Cardiac fibroblast (primary cell): ENCODE results near the gene AATK.

Experiments
- DNase-seq, 2 donors: peaks; one replicate each; pipeline versions ENCODE4 v3.0.0 to v3.0.0-alpha.2; 2010; ENCODE audit warnings: low read depth in 2 of 2
- H3K4me3 ChIP-seq, 2 donors: replicated peaks in 1 of 2; 1 replicate in 1 of 2; 2 replicates in 1 of 2; pipeline ENCODE4 v1.5.1; 2011; ENCODE audit warnings: low read depth in 2 of 2, low read length in 2 of 2, mild to moderate bottlenecking in 2 of 2, moderate library complexity in 1 of 2
- CTCF ChIP-seq: IDR thresholded peaks from one replicate; pipeline ENCODE4 v1.5.1; 2011; ENCODE audit warnings: low read depth, mild to moderate bottlenecking, low read length, inconsistent platforms

The AATK gene

DNA sequence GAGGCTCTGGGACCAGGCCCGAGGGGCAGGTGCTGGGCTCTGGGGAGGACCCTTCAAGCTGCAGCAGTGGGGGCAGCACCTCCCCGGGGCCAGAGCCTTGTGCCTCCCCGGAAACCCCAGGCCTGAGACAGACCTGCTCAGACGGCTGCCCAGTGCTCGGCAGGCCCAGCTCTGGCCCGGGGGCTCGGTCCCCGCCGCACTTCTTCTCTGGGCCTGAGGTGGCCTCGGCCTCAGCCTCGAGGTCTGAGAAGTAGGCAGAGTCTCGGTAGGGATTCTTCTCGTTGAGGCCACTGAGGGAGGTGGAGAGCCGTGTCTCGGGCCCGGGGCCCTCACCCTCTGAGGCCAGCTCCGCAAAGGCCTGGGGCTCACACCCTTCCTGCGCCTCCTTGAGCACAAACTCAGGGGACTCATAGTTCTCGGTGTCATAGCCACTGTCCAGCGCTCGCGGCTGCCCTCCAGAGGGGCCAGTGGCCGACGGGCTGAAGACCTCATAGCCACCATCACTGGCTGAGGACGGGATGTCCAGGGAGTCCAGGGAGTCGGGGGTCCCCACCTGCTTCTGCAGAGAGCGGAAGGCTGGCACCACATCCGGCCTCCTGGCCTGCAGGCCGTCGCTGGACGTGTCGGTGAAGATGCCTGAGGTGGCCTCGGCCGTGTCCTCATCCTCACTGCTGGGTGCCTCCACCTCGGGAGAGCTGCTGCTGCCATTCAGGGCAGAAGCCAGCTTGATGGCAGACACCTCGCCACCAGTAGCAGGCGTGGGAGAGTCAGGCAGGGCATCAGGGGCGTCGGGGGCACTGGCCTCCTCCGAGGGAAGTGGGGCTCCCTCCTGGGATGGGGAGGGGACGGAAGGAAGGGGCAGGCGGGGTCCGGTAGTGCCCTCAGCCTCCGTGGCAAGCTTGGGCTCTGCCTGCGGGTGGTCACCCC lies 45.1 kb downstream of the AATK start:
- TF ChIP-seq CTCF = no peak
- no peak for DNase-seq
- no peak overlapping the region for H3K4me3 ChIP-seq

DNA sequence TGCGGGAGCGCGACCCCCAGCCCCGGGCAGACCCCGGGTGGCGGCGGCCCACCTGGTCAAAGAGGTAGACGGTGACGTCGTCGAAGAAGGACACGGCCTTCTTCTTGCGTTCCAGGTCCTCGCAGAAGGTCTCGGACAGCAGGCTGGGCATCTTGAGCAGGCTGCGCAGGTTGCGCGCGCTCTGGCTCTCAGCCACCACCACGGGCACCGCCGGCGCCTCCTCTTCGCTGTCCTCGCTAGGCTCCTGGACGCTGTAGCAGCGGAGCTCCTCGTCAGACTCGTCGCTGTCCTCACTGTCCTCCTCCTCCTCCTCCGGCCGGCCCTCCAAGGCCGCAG lies 45.9 kb downstream of the AATK start:
- no peak overlapping the region for H3K4me3 ChIP-seq
- TF ChIP-seq CTCF = no peak

GRCh38 chr17:81119223-81120148 lies 46.5 kb downstream of the AATK start:
- peak; percentile 95 to 96 for DNase-seq

More for the DNA sequence above, 45.9 kb downstream of the AATK start:
- no peak for DNase-seq

DNA sequence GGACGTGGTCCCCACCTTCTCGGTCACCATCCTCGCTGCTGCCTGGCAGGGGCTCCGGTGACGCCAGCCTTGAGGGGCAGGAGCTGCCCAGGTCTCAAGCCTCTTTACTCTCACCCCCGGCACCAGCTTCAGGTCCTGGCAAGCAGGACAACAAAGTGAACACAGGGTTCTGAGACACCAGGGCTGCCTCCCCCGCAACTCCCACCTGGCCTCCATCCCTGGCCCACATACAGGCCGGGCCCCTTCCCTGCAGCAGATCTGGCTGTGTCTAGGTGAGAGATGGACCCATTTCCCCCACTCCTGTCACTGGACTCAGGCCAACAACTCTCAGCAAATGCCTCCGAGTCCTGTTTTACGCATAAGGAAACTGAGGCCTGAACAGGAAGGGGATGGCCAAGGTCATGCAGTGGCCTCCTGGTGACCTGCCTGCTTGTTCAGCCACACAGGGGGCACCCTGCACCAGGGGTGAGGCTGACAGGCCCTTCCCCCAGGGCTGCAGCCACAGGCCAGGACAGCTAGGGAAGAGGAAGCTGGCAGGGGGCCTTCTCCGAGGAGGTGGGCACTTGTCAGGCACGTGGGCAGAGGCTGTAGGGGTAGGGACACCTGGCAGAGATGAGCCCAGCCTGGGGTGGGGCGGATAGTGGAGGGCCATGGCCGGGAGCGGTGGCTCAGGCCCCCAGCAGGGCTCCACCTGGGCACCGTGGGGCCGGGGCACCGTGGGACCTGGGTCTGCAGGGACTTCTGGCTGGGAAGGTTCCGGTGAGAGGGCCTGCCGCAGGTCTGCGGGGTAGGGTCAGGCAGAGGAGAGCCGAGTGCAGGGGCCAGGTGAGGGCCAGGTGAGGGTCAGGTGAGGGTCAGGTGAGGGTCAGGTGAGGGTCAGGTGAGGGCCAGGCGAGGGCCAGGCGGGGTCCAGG lies 47.5 kb downstream of the AATK start:
- no peak for DNase-seq

More at GRCh38 chr17:81119223-81120148, 46.5 kb downstream of the AATK start:
- peak; percentile 4 for TF ChIP-seq CTCF
- H3K4me3 ChIP-seq = peak overlapping the region; percentile 43 to 60

GRCh38 chr17:81117672-81118198 lies 48.3 kb downstream of the AATK start:
- H3K4me3 ChIP-seq = no peak overlapping the region
- no peak for DNase-seq

More for the DNA sequence above, 47.5 kb downstream of the AATK start:
- TF ChIP-seq CTCF = no peak
- peak overlapping the region; percentile 43 to 60 for H3K4me3 ChIP-seq

More at GRCh38 chr17:81117672-81118198, 48.3 kb downstream of the AATK start:
- no peak for TF ChIP-seq CTCF
